OCI-LY1 (cell line): ENCODE results near the gene TEAD3.

Experiments
- H2AFZ ChIP-seq: fragments of 200-600 bp; sonication (generic), shearing (Covaris generic); 2 replicates; pipeline ENCODE4 v1.6.0; 2014; ENCODE audit warnings: antibody characterized with exemption, mild to moderate bottlenecking, low read length
- H3F3A ChIP-seq: fragments of 200-600 bp; sonication (generic), shearing (Covaris generic); 2 replicates; pipeline ENCODE4 v1.6.0; 2014; ENCODE audit warnings: mild to moderate bottlenecking, antibody characterized with exemption, low read length, moderate library complexity; ENCODE audit not compliant: insufficient read depth
- H3K27ac ChIP-seq: fragments of 200-600 bp; sonication (generic); 2 replicates; pipeline ENCODE4 v1.5.1; 2014; ENCODE audit warnings: low read length, mixed run types, mild to moderate bottlenecking, low read depth; ENCODE audit not compliant: poor library complexity, severe bottlenecking
- H3K27me3 ChIP-seq: fragments of 200-600 bp; sonication (generic); 2 replicates; pipeline ENCODE4 v1.6.0; 2014; ENCODE audit warnings: antibody characterized with exemption, mild to moderate bottlenecking, low read length, moderate library complexity; ENCODE audit not compliant: insufficient read depth
- H3K36me3 ChIP-seq: fragments of 200-600 bp; sonication (generic); 2 replicates; pipeline ENCODE4 v1.6.1; 2014; ENCODE audit warnings: mild to moderate bottlenecking, antibody characterized with exemption, low read length, moderate library complexity, mixed read lengths; ENCODE audit not compliant: insufficient read depth
- H3K4me1 ChIP-seq: fragments of 200-600 bp; sonication (generic); 2 replicates; pipeline ENCODE4 v1.5.1; 2014; ENCODE audit warnings: mild to moderate bottlenecking, low read length, moderate library complexity; ENCODE audit not compliant: insufficient read depth, severe bottlenecking
- H3K4me2 ChIP-seq: fragments of 200-600 bp; sonication (generic), shearing (Covaris generic); 2 replicates; pipeline ENCODE4 v1.6.1; 2014; ENCODE audit warnings: low read length
- H3K4me3 ChIP-seq: fragments of 200-600 bp; sonication (generic); 2 replicates; pipeline ENCODE4 v1.5.1; 2014; ENCODE audit warnings: low read length, low read depth, mild to moderate bottlenecking, mixed read lengths; ENCODE audit not compliant: poor library complexity, severe bottlenecking
- H3K79me2 ChIP-seq: fragments of 200-600 bp; shearing (Covaris generic); 2 replicates; pipeline ENCODE4 v1.6.1; 2016; ENCODE audit warnings: mixed run types, low read length, mixed read lengths; ENCODE audit not compliant: insufficient read depth
- H3K9ac ChIP-seq: fragments of 200-600 bp; sonication (generic), shearing (Covaris generic); 2 replicates; pipeline ENCODE4 v1.6.1; 2014; ENCODE audit warnings: mild to moderate bottlenecking, low read length, mixed read lengths
- H3K9me2 ChIP-seq: fragments of 200-600 bp; sonication (generic), shearing (Covaris generic); 2 replicates; pipeline ENCODE4 v1.6.1; 2014; ENCODE audit warnings: low read depth, mild to moderate bottlenecking, low read length, mixed read lengths
- H3K9me3 ChIP-seq: fragments of 200-600 bp; shearing (Covaris generic); 2 replicates; pipeline ENCODE4 v1.6.1; 2014; ENCODE audit warnings: low read length, mixed read lengths
- H4K20me1 ChIP-seq: fragments of 200-600 bp; sonication (generic), shearing (Covaris generic); 2 replicates; pipeline ENCODE4 v1.6.0; 2016; ENCODE audit warnings: mild to moderate bottlenecking, low read length; ENCODE audit not compliant: insufficient read depth
- EZH2 ChIP-seq: fragments of 200-600 bp; sonication (generic), shearing (Covaris generic); IDR thresholded peaks from 2 replicates; pipeline ENCODE4 v1.8.0; 2017; ENCODE audit warnings: borderline replicate concordance, mixed run types, mild to moderate bottlenecking, antibody characterized with exemption, low read length, moderate library complexity, mixed read lengths
- TF ChIP-seq, protein P1 (sequence below): fragments of 200-600 bp; sonication (generic), shearing (Covaris generic); IDR thresholded peaks from 2 replicates; pipeline ENCODE4 v1.5.1; 2017; ENCODE audit warnings: mild to moderate bottlenecking, antibody characterized with exemption, low read length, moderate library complexity, mixed read lengths

The TEAD3 gene

DNA sequence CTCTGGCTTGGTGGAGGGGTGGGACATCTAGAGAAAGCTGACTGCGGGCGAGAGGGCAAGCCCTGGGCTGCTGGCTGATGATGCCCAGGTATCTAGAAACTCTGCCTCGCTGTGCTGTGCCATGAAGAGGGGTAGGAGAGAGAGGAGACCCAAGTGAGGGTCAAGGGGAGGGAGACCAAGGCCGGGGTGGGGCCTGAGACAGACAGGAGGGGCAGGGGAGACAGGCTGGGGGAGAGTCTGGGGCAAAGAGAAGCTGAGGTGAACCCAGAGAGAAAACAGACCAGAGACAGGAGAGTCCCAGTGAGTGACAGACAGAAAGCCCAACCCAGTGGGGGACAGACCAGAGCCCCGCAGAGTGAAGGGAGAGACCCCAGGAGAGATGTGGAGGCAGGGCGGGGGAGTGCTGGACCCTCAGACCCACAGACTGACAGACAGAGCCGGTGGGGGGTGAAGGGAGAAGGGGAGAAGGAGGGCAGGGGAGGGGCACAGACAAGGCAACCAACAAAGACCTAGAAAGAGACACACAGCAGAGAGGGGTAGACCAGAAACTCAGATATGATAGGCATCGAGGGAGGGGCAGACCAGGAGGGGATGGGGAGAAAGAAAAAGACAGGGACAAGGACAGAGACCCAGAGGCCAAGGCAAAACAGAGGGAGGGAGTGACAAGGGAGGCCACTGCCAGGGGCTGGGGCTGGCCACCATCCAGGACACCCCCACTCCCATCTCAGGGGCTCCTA lies 5.9 kb downstream of the TEAD3 start:
- Histone ChIP-seq H3K27ac (no peak overlapping the region), H4K20me1 (no peaks in the 10 kb centered on the region), H3K36me3 (no peaks in the 10 kb centered on the region), H3K27me3 (peaks cover 23% of the 10 kb centered on the region), H3K9ac (no peak overlapping the region), H3F3A (no peaks in the 10 kb centered on the region), H3K79me2 (no peaks in the 10 kb centered on the region), H3K4me3 (no peak overlapping the region), H3K4me1 (no peaks in the 10 kb centered on the region), H3K4me2 (no peak overlapping the region), H3K9me3 (no peaks in the 10 kb centered on the region), H2AFZ (no peak overlapping the region), H3K9me2 (no peaks in the 10 kb centered on the region)
- TF ChIP-seq, protein P1, sequence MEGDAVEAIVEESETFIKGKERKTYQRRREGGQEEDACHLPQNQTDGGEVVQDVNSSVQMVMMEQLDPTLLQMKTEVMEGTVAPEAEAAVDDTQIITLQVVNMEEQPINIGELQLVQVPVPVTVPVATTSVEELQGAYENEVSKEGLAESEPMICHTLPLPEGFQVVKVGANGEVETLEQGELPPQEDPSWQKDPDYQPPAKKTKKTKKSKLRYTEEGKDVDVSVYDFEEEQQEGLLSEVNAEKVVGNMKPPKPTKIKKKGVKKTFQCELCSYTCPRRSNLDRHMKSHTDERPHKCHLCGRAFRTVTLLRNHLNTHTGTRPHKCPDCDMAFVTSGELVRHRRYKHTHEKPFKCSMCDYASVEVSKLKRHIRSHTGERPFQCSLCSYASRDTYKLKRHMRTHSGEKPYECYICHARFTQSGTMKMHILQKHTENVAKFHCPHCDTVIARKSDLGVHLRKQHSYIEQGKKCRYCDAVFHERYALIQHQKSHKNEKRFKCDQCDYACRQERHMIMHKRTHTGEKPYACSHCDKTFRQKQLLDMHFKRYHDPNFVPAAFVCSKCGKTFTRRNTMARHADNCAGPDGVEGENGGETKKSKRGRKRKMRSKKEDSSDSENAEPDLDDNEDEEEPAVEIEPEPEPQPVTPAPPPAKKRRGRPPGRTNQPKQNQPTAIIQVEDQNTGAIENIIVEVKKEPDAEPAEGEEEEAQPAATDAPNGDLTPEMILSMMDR, result no peak
- TF ChIP-seq EZH2, result no peak

DNA sequence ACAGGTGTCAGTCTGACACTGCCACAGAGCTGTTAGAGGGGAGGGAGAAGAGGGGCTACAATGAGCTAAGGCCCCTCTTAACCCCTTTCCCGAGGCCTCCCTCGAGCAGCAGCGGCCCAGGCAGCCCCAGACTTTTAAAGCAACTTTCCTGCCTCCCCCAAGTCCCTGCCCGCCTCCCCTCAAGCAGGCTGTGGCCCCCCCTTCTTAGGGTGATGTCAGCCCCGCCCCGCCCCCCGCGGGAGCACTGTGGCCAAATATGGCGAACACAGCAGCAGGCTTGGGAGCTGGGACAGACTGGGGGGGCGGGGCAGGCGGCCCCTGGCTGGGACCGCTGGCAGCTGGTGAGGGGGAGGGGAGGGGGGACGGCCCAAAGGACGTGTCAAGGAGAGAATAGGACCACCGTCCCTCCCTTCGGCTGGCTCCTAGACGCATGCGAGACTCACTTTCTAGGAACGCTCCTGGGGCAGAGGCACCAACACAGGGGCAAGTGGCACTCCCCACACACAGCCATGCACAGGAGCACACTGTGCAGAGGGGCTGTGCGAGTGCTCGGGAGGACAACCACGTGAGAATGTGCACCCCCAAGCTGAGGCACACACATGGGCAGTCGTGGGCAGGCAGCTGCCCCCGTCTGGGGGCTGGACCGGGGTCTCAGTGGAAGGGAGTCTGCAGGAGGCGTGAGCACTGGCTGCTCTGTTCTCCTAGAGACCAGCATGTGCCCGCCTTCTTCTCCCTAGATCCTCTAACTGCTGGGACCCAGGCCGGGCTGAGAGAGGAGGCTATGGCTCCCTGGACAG lies 6.7 kb downstream of the TEAD3 start:
- no peak overlapping the region for H3K27ac ChIP-seq
- H3K27me3 ChIP-seq, result peaks cover 15% of the 10 kb centered on the region
- H3K4me1 ChIP-seq, result no peaks in the 10 kb centered on the region
- no peak overlapping the region for H3K4me3 ChIP-seq
- no peaks in the 10 kb centered on the region for H3F3A ChIP-seq
- H3K79me2 ChIP-seq, result no peaks in the 10 kb centered on the region
- no peaks in the 10 kb centered on the region for H3K9me2 ChIP-seq
- no peak overlapping the region for H2AFZ ChIP-seq
- H3K36me3 ChIP-seq, result no peaks in the 10 kb centered on the region
- no peak overlapping the region for H3K4me2 ChIP-seq
- no peak overlapping the region for H3K9ac ChIP-seq
- no peaks in the 10 kb centered on the region for H4K20me1 ChIP-seq
- H3K9me3 ChIP-seq, result no peaks in the 10 kb centered on the region
- TF ChIP-seq, protein P1, result no peak
- no peak for TF ChIP-seq EZH2

GRCh38 chr6:35489066-35489465 lies 7.8 kb downstream of the TEAD3 start:
- Histone ChIP-seq H3K4me3 (no peak overlapping the region), H2AFZ (no peak overlapping the region), H3K36me3 (no peaks in the 10 kb centered on the region), H3K27ac (no peak overlapping the region), H3K79me2 (no peaks in the 10 kb centered on the region), H3K4me2 (no peak overlapping the region), H3K27me3 (peaks cover 9% of the 10 kb centered on the region), H3K9me3 (no peaks in the 10 kb centered on the region), H3K9me2 (no peaks in the 10 kb centered on the region), H3K9ac (no peak overlapping the region), H3K4me1 (no peaks in the 10 kb centered on the region), H4K20me1 (no peaks in the 10 kb centered on the region), H3F3A (no peaks in the 10 kb centered on the region)
- no peak for TF ChIP-seq EZH2
- TF ChIP-seq, protein P1, result no peak
